GM12878 (cell line): ENCODE data around the gene AKNA. TPM values are rescaled to one million over a fixed set of nuclear protein-coding genes. Genes with fewer than 3 reads are reported as not detected.

Experiments used
- ATAC-seq: fragments of 200-7000 bp; cut with Tn5 transposase; 3 replicates; pipeline ENCODE4 v1.9.1; 2020; ENCODE audit warnings: mild to moderate bottlenecking, moderate library complexity
- Bru-seq: library from RNA; stranded (reverse); fragments of 400-500 nt; gene quantifications from one replicate; lab custom pipeline; 2021; lab: Mats Ljungman, UMichigan
- BruChase-seq, 2 experiments: library from RNA; stranded (reverse); fragments of 400-500 nt; gene quantifications; one replicate each; lab custom pipeline; 2021; lab: Mats Ljungman, UMichigan
- BruUV-seq: library from RNA; stranded (reverse); fragments of 400-500 nt; replicated peaks from 2 replicates; lab custom pipeline; 2021; lab: Mats Ljungman, UMichigan
- CTCF ChIA-PET: fragments of 300-600 bp; sonication (Branson Sonifier 250); formaldehyde crosslinking; extraction: SDS; loops from one replicate; lab custom pipeline; 2021; ENCODE audit warnings: inconsistent platforms; lab: Yijun Ruan, JAX
- POLR2A ChIA-PET: fragments of 350-600 bp; formaldehyde crosslinking; extraction: SDS; loops from one replicate; lab custom pipeline; 2021; ENCODE audit warnings: inconsistent platforms; lab: Charles Lee
- RAD21 ChIA-PET: fragments of 300-600 bp; sonication (Branson Sonifier 250); formaldehyde crosslinking; loops from one replicate; lab custom pipeline; 2023; ENCODE audit warnings: antibody characterized with exemption; ENCODE audit not compliant: unreplicated experiment; lab: Charles Lee
- SMC1A ChIA-PET: fragments of 300-600 bp; sonication (Branson Sonifier 250); formaldehyde crosslinking; loops from one replicate; lab custom pipeline; 2023; ENCODE audit not compliant: unreplicated experiment, uncharacterized antibody; lab: Charles Lee
- DNase-seq: peaks from one replicate; pipeline ENCODE4 v3.0.0-alpha.2; 2011; ENCODE audit warnings: low read depth, low spot score
- FAIRE-seq: peaks from 3 replicates; lab custom pipeline; 2011; peaks lifted over from hg19 to GRCh38; lab: Jason Lieb, UNC
- H2AFZ ChIP-seq: 2 replicates; pipeline ENCODE4 v1.6.0; 2011; ENCODE audit warnings: low read depth, low read length, control low read depth; ENCODE audit not compliant: control insufficient read depth
- H3K27ac ChIP-seq: 2 replicates; pipeline ENCODE4 v1.5.1; 2011; ENCODE audit warnings: control low read depth; ENCODE audit not compliant: control insufficient read depth, insufficient read depth
- H3K27me3 ChIP-seq, 2 experiments: replicated peaks in 1 of 2; 2 replicates each; pipeline versions ENCODE4 v1.6.0 to v1.6.1; 2011; ENCODE audit warnings: low read length in 1 of 2; ENCODE audit not compliant: control insufficient read depth in 2 of 2, insufficient read depth in 2 of 2
- H3K36me3 ChIP-seq, 2 experiments: 2 replicates each; pipeline ENCODE4 v1.5.1; 2011; ENCODE audit warnings: low read length in 1 of 2; ENCODE audit not compliant: control insufficient read depth in 2 of 2, insufficient read depth in 2 of 2
- H3K4me1 ChIP-seq: 2 replicates; pipeline ENCODE4 v1.6.1; 2011; ENCODE audit warnings: mild to moderate bottlenecking, low read length, moderate library complexity, mixed read lengths; ENCODE audit not compliant: control insufficient read depth, insufficient read depth
- H3K4me2 ChIP-seq: 2 replicates; pipeline ENCODE4 v1.6.0; 2011; ENCODE audit warnings: control low read depth; ENCODE audit not compliant: control insufficient read depth, insufficient read depth
- H3K4me3 ChIP-seq: fragments of 200-600 bp; sonication (generic); 2 replicates; pipeline ENCODE4 v1.5.1; 2016
- H3K79me2 ChIP-seq: 2 replicates; pipeline ENCODE4 v1.6.0; 2011; ENCODE audit warnings: low read length; ENCODE audit not compliant: control insufficient read depth, insufficient read depth
- H3K9ac ChIP-seq: 2 replicates; pipeline ENCODE4 v1.8.0; 2011; ENCODE audit warnings: low read length, control low read depth, mixed read lengths; ENCODE audit not compliant: control insufficient read depth, insufficient read depth
- H3K9me3 ChIP-seq: replicated peaks from 3 replicates; pipeline ENCODE4 v1.5.1; 2011; ENCODE audit warnings: mild to moderate bottlenecking, low read length; ENCODE audit not compliant: control insufficient read depth, insufficient read depth
- H4K20me1 ChIP-seq: 2 replicates; pipeline ENCODE4 v1.6.0; 2011; ENCODE audit not compliant: control insufficient read depth, insufficient read depth
- FOXK2 ChIP-seq: fragments of 450-650 bp; IDR thresholded peaks from 2 replicates; pipeline ENCODE4 v1.6.1; 2017; ENCODE audit warnings: mild to moderate bottlenecking, moderate library complexity
- GABPA ChIP-seq: IDR thresholded peaks from 2 replicates; pipeline ENCODE4 v1.6.1; 2014; ENCODE audit warnings: antibody characterized with exemption, low read depth, mild to moderate bottlenecking, inconsistent platforms
- IRF4 ChIP-seq: IDR thresholded peaks from 2 replicates; pipeline ENCODE4 v1.6.1; 2011; ENCODE audit warnings: low read depth, low read length
- IRF5 ChIP-seq: fragments of 450-650 bp; IDR thresholded peaks from 2 replicates; pipeline ENCODE4 v1.6.1; 2017; ENCODE audit warnings: borderline replicate concordance
- KLF5 ChIP-seq: fragments of 450-650 bp; IDR thresholded peaks from 2 replicates; pipeline ENCODE4 v1.6.1; 2014; ENCODE audit warnings: mild to moderate bottlenecking; ENCODE audit not compliant: partially characterized antibody
- MEF2A ChIP-seq: IDR thresholded peaks from 2 replicates; pipeline ENCODE4 v1.6.1; 2011; ENCODE audit warnings: low read depth, mild to moderate bottlenecking, low read length, moderate library complexity; ENCODE audit not compliant: insufficient read depth
- MXI1 ChIP-seq: fragments of 150-350 bp; IDR thresholded peaks from 2 replicates; pipeline ENCODE4 v1.6.1; 2011; ENCODE audit warnings: low read depth, mild to moderate bottlenecking, inconsistent platforms, low read length, improper control_type of control experiment
- PAX5 ChIP-seq: IDR thresholded peaks from 2 replicates; pipeline ENCODE4 v1.6.1; 2011; ENCODE audit warnings: low read depth, low read length, borderline replicate concordance
- POLR2AphosphoS2 ChIP-seq: IDR thresholded peaks from 2 replicates; pipeline ENCODE4 v1.6.1; 2011; ENCODE audit warnings: low read depth, mild to moderate bottlenecking, low read length, improper control_type of control experiment, moderate library complexity
- SMAD5 ChIP-seq: IDR thresholded peaks from 2 replicates; pipeline ENCODE4 v1.6.1; 2016; ENCODE audit warnings: antibody characterized with exemption, low read depth
- SPI1 ChIP-seq: IDR thresholded peaks from 2 replicates; pipeline ENCODE4 v1.6.1; 2011; ENCODE audit warnings: low read depth, mild to moderate bottlenecking, low read length, moderate library complexity, borderline replicate concordance; ENCODE audit not compliant: insufficient read depth
- TARDBP ChIP-seq: IDR thresholded peaks from 2 replicates; pipeline ENCODE4 v1.6.1; 2016; ENCODE audit warnings: borderline replicate concordance
- TCF12 ChIP-seq: IDR thresholded peaks from 2 replicates; pipeline ENCODE4 v1.6.1; 2011; ENCODE audit warnings: low read depth, mild to moderate bottlenecking, low read length
- USF1 ChIP-seq: IDR thresholded peaks from 2 replicates; pipeline ENCODE4 v1.6.1; 2011; ENCODE audit warnings: borderline replicate concordance, low read depth, mild to moderate bottlenecking, moderate library complexity, mixed read lengths, low read length; ENCODE audit not compliant: insufficient read depth; ENCODE audit errors: extremely low read length
- ZSCAN29 ChIP-seq: fragments of 450-650 bp; IDR thresholded peaks from 2 replicates; pipeline ENCODE4 v1.6.1; 2017; ENCODE audit warnings: mild to moderate bottlenecking, moderate library complexity
- WGBS: methylation state at CpG from one replicate; pipeline ENCODE4 v1.1.6; 2016; ENCODE audit warnings: low lambda C conversion rate; ENCODE audit not compliant: insufficient replicate concordance, insufficient coverage; ENCODE audit errors: missing lambda C conversion rate; 5-methylcytosine and 5-hydroxymethylcytosine counted together
- in situ Hi-C: fragments of 300-500 bp; cut with MboI; formaldehyde crosslinking; loops from 9 replicates; pipeline ENCODE4 v1.14.3; 2018; ENCODE audit warnings: mixed read lengths
- intact Hi-C: fragments of 100-400 bp; cut with micrococcal nuclease; formaldehyde crosslinking; loops from one replicate; pipeline ENCODE4 v1.14.2; 2022; ENCODE audit not compliant: unreplicated experiment
- long read RNA-seq, 2 experiments: library from polyadenylated mRNA; unstranded; transcript quantifications; one replicate each; pipeline ENCODE4 v2.0.0, GENCODE V29; 2019 to 2020
- polyA minus RNA-seq, 3 experiments: library from RNA; depleted of rRNA, polyadenylated mRNA; stranded (reverse); fragments of >200 nt; gene quantifications; 2 replicates each; pipeline ENCODE4 v1.2.3, GENCODE V29; 2011
- polyA plus RNA-seq, 11 experiments: library from polyadenylated mRNA; depleted of rRNA in 4 of 11; unstranded in 6 of 11; stranded (reverse) in 5 of 11; fragments of >200 nt; fragmentation: Nextera tagmentation in 4 of 11; fragmentation: Illumina TruSeq in 1 of 11; extraction: Ambion mirVana in 4 of 11; extraction: Trizol in 1 of 11; gene quantifications; 1 replicate in 1 of 11; 2 replicates in 10 of 11; pipeline versions ENCODE4 v1.2.1 to v1.2.3, GENCODE V29; 2011 to 2016; ENCODE audit warnings: inconsistent platforms in 2 of 11, missing spikeins in 2 of 11, low read depth in 1 of 11
- total RNA-seq, 4 experiments: library from RNA; depleted of rRNA in 3 of 4; stranded (reverse); fragments of >200 nt in 3 of 4; fragmentation: Illumina TruSeq in 1 of 4; extraction: Trizol in 1 of 4; gene quantifications; 2 replicates each; pipeline versions ENCODE4 v1.2.1 to v1.2.3, GENCODE V29; 2013 to 2021

AKNA gene
- total RNA-seq (2013; cell fraction: nucleolus; rRNA removed), result 305 and 316 TPM in 2 replicates
- total RNA-seq (2014; rRNA removed), result 49.4 and 59.0 TPM in 2 replicates
- total RNA-seq (2014; rRNA removed; fragmentation: Illumina TruSeq; extraction: Trizol), result 36.0 and 39.8 TPM in 2 replicates
- 117 and 132 TPM in 2 replicates for total RNA-seq (2021)
- polyA plus RNA-seq (2011; ENCODE audit: low read depth), result 22.0 TPM
- polyA plus RNA-seq (2011; rRNA removed), result 18.0 and 30.1 TPM in 2 replicates
- 33.7 and 39.1 TPM in 2 replicates for polyA plus RNA-seq (2011; cell fraction: cytosol; rRNA removed)
- polyA plus RNA-seq (2011; cell fraction: nucleus; rRNA removed), result 107 and 123 TPM in 2 replicates
- polyA plus RNA-seq (2012), result 57.1 and 64.5 TPM in 2 replicates
- polyA plus RNA-seq (2014; fragmentation: Illumina TruSeq; extraction: Trizol), result 27.2 and 57.6 TPM in 2 replicates
- polyA plus RNA-seq (2014; fragmentation: Nextera tagmentation; extraction: Ambion mirVana), result 1 to 10 TPM; 1.6 to 5.0 TPM
- polyA plus RNA-seq (2014; rRNA removed), result 71.9 and 77.7 TPM in 2 replicates
- polyA plus RNA-seq (2016; fragmentation: Nextera tagmentation; extraction: Ambion mirVana), result 10 to 100 TPM; 28.0 to 30.9 TPM
- 47.4 and 97.2 TPM in 2 replicates for polyA minus RNA-seq (2011; rRNA and poly(A)+ RNA removed)
- polyA minus RNA-seq (2011; cell fraction: cytosol; rRNA and poly(A)+ RNA removed), result 31.4 and 34.5 TPM in 2 replicates
- 64.4 and 127 TPM in 2 replicates for polyA minus RNA-seq (2011; cell fraction: nucleus; rRNA and poly(A)+ RNA removed)
- percentile 91 among the genes with signal in this experiment for Bru-seq, nascent RNA
- percentile 93 among the genes with signal in this experiment for BruChase-seq, experiment 1, labeled RNA remaining after a 6-hour chase
- percentile 90 among the genes with signal in this experiment for BruChase-seq, experiment 2, labeled RNA remaining after a 2-hour chase
- long read RNA-seq, experiment 1, partial matches to known transcripts, result 1 of 1 reads
- long read RNA-seq, experiment 1, other reads (novel, unspliced or antisense), result 0 of 1 reads
- long read RNA-seq, experiment 2, partial matches to known transcripts, result 0 of 5 reads
- long read RNA-seq, experiment 2, other reads (novel, unspliced or antisense), result 5 of 5 reads

- FAIRE-seq, result no peak
- in situ Hi-C loops, result loop anchor here (5.0 kb wide), 1 partner anchor 224 kb away; the partner anchor contains the start of gene TMEM268
- TF ChIP-seq KLF5 (no peak), IRF5 (no peak), ZSCAN29 (no peak), TCF12 (no peak), MEF2A (0 out of 2 replicates have a peak, but pooled peaks have one; percentile 45), FOXK2 (no peak), TARDBP (no peak), MXI1 (0 out of 2 replicates have a peak, but pooled peaks have one; percentile 42), POLR2AphosphoS2 (peak; percentile 69; the same call in 1 of the 2 replicates), GABPA (no peak), SMAD5 (peak; percentile 79), PAX5 (0 out of 2 replicates have a peak, but pooled peaks have one; percentile 3), SPI1 (no peak), USF1 (no peak), IRF4 (no peak)
These were observed at the start of gene AKNA for GRCh38 chr9:114387680-114388356. TSS of gene AKNA (minus strand) at chr9:114387982. CDS start at chr9:114381333, 6,649 bp downstream.

More at GRCh38 chr9:114387680-114388356, at the start of gene AKNA:
- peak within 1 kb of the TSS; percentile 100 for H3K27ac ChIP-seq
- H2AFZ ChIP-seq, result peak within 1 kb of the TSS; percentile 28; the same call in 1 of the 2 replicates
- SMC1A ChIA-PET, result interaction anchor here (0.9 to 12.8 kb wide), 10 partner anchors 9 to 229 kb away, joined by 3 to 327 read pairs (median 10); no protein-coding TSS in a partner anchor
- ATAC-seq, result peak; percentile 29
- POLR2A ChIA-PET, result interaction anchor here (0.6 to 13.2 kb wide), 12 partner anchors 9 to 224 kb away, joined by 3 to 312 read pairs (median 12); partner anchors contain the start of genes TMEM268 and WHRN
- H3K4me1 ChIP-seq, result peaks cover 77% of the 10 kb centered on the region
- peak within 1 kb of the TSS; percentile 91 for H3K4me3 ChIP-seq
- no TSS peak for BruUV-seq
- peak within 1 kb of the TSS; percentile 99 for H3K9ac ChIP-seq
- no peaks in the 10 kb centered on the region for H4K20me1 ChIP-seq
- H3K36me3 ChIP-seq, result peaks cover 2% of the 10 kb centered on the region in 2 experiments; a peak in 2 of 4 replicates
- H3K79me2 ChIP-seq, result peaks cover 95% of the 10 kb centered on the region
- WGBS, result under 1% methylated on average over 24 of the region's 25 CpGs
- CTCF ChIA-PET, result interaction anchor here (1.4 to 10.2 kb wide), 6 partner anchors 8 to 48 kb away, joined by 3 to 122 read pairs (median 48); no protein-coding TSS in a partner anchor
- H3K4me2 ChIP-seq, result peak within 1 kb of the TSS; percentile 100
- H3K27me3 ChIP-seq, result no peaks in the 10 kb centered on the region
- H3K9me3 ChIP-seq, result no peaks in the 10 kb centered on the region
- RAD21 ChIA-PET, result interaction anchor here (0.7 to 13.0 kb wide), 11 partner anchors 9 to 224 kb away, joined by 3 to 251 read pairs (median 5); partner anchors contain the start of genes ATP6V1G1 and TMEM268
- intact Hi-C loops, result loop anchor here (1.0 to 10.0 kb wide), 3 partner anchors 49 to 1113 kb away; partner anchors contain the start of genes CDC26, PRPF4 and TMEM268
- DNase-seq, result no peak
